Measurements from ENCODE around the gene SALL2. TPM values are rescaled to one million over a fixed set of nuclear protein-coding genes. Genes with fewer than 3 reads are reported as not detected.

Gene SALL2
- total RNA-seq, 1 experiment from 2014 or later = 10.9 TPM

GRCh38 chr14:21476523-21476924 is 49.6 kb downstream of the SALL2 start:
- intact Hi-C loops (cut with micrococcal nuclease; ENCODE audit: unreplicated experiment) = loop anchor here (5.0 kb wide), 1 partner anchor 94 kb away; the partner anchor contains the start of gene SUPT16H
- no peaks in the 10 kb centered on the region for H3K9me3 ChIP-seq
- H3K4me3 ChIP-seq (ENCODE audit: low read depth, low read length) = peak overlapping the region; percentile 83
- no peaks in the 10 kb centered on the region for H3K27me3 ChIP-seq (replicated peaks; ENCODE audit: control insufficient read depth, insufficient read depth, low read length)
- Mint-ChIP-seq H3K27me3 (ENCODE audit: insufficient read depth, unreplicated experiment) (no peaks in the 10 kb centered on the region), H3K36me3 (ENCODE audit: insufficient read depth, unreplicated experiment) (peaks cover 37% of the 10 kb centered on the region), H3K27ac (ENCODE audit: unreplicated experiment) (peak overlapping the region; percentile 97), H3K4me1 (ENCODE audit: low read depth, unreplicated experiment) (no peaks in the 10 kb centered on the region), H3K9me3 (ENCODE audit: unreplicated experiment) (no peaks in the 10 kb centered on the region), H3K4me3 (ENCODE audit: unreplicated experiment) (peak overlapping the region; percentile 97)
- no TSS peak for BruUV-seq (replicated peaks)
- TF ChIP-seq CTCF (IDR thresholded peaks at IDR 0.05; ENCODE audit: insufficient read depth in 1 of 2, low read depth in 1 of 2, low read length in 1 of 2, severe bottlenecking in 1 of 2, unreplicated experiment in 1 of 2) = no peak
- H3K4me1 ChIP-seq = peaks cover 3% of the 10 kb centered on the region; the same call in 1 of the 2 replicates
- DNase-seq = no peak
- ChIA-PET POLR2A (interaction anchor here (0.5 to 1.7 kb wide), 12 partner anchors 9 to 376 kb away, joined by 3 to 17 read pairs (median 4); partner anchors contain the start of genes CHD8, METTL3, SALL2 and SUPT16H), CTCF (interaction anchor here (0.5 to 2.6 kb wide), 8 partner anchors 10 to 687 kb away, joined by 3 to 16 read pairs (median 4); partner anchors contain the start of genes CHD8, METTL3 and SUPT16H)
- H3K36me3 ChIP-seq (ENCODE audit: control insufficient read depth, insufficient read depth, low read length) = no peaks in the 10 kb centered on the region

DNA sequence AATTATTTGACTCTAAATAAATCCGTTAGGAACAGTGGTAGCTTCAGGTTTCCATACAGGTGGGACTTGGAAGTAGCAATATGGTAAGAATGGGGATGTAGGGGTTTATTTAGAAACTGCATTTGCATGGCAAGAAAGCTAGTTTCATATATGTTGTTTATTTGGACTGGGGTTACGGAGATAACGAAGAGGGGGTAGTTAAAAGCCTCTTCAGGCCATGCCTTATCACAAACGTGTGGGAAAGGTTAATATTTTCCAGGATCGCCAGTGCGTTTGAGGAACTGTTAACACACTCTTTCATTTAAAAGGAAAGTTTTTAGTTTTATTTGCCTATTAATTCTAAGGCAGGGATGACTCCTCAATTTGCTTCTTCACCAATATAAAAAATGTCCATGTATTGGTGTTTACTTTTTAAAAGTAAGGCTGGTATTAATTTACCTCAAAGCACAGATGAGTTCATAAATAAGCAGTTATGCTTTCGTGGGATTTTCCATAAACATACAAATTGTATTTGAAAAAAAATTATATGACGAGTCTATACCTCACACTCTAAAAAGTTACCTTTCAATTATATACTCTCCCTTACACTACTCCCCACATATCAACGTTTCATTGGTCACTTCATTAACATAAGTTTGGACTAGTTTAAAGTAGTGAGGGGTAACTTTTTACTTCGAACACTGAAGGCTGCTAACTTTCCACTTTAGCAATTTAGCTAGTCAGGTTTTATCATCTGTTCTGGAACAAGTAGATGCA is 50.2 kb downstream of the SALL2 start:
- BruUV-seq (replicated peaks) = TSS peak; percentile 77
- ChIA-PET POLR2A (interaction anchor here (1.0 to 1.5 kb wide), 4 partner anchors 9 to 92 kb away, joined by 4 to 17 read pairs (median 6); partner anchors contain the start of genes CHD8, SALL2 and SUPT16H), CTCF (interaction anchor here (0.7 to 2.6 kb wide), 6 partner anchors 20 to 92 kb away, joined by 3 to 16 read pairs (median 6); partner anchors contain the start of genes CHD8, METTL3 and SUPT16H)
- H3K36me3 Mint-ChIP-seq (ENCODE audit: insufficient read depth, unreplicated experiment) = peaks cover 32% of the 10 kb centered on the region
- H3K4me1 Mint-ChIP-seq (ENCODE audit: low read depth, unreplicated experiment) = no peaks in the 10 kb centered on the region
- H3K9me3 ChIP-seq = no peaks in the 10 kb centered on the region
- no peaks in the 10 kb centered on the region for H3K27me3 Mint-ChIP-seq (ENCODE audit: insufficient read depth, unreplicated experiment)
- H3K4me1 ChIP-seq = peaks cover 3% of the 10 kb centered on the region; the same call in 1 of the 2 replicates
- TF ChIP-seq CTCF (IDR thresholded peaks at IDR 0.05; ENCODE audit: insufficient read depth in 1 of 2, low read depth in 1 of 2, low read length in 1 of 2, severe bottlenecking in 1 of 2, unreplicated experiment in 1 of 2) = no peak
- H3K4me3 ChIP-seq (ENCODE audit: low read depth, low read length) = peak overlapping the region; percentile 83
- peak overlapping the region; percentile 97 for H3K4me3 Mint-ChIP-seq (ENCODE audit: unreplicated experiment)
- H3K9me3 Mint-ChIP-seq (ENCODE audit: unreplicated experiment) = no peaks in the 10 kb centered on the region
- no peaks in the 10 kb centered on the region for H3K36me3 ChIP-seq (ENCODE audit: control insufficient read depth, insufficient read depth, low read length)
- no peaks in the 10 kb centered on the region for H3K27me3 ChIP-seq (replicated peaks; ENCODE audit: control insufficient read depth, insufficient read depth, low read length)
- intact Hi-C loops (cut with micrococcal nuclease; ENCODE audit: unreplicated experiment) = loop anchor here (5.0 kb wide), 1 partner anchor 94 kb away; the partner anchor contains the start of gene SUPT16H
- H3K27ac Mint-ChIP-seq (ENCODE audit: unreplicated experiment) = peak overlapping the region; percentile 97
- DNase-seq = no peak

Other genes starting within 250 kb of the SALL2 start
- gene RPGRIP1, start 246.3 kb downstream of the SALL2 start, total RNA-seq (2022) = 0.12 TPM in 1 of 2 replicates, not detected in the other
- 114 and 118 TPM in 2 replicates for gene SUPT16H, start 142.3 kb downstream of the SALL2 start, total RNA-seq (2022)
- 84.9 and 89.8 TPM in 2 replicates for gene CHD8, start 70.2 kb downstream of the SALL2 start, total RNA-seq (2022)
- gene RAB2B, start 49.4 kb downstream of the SALL2 start, total RNA-seq (2022) = 18.8 and 20.9 TPM in 2 replicates
- gene TOX4, start 49.2 kb downstream of the SALL2 start, total RNA-seq (2022) = 76.6 and 78.8 TPM in 2 replicates
- gene METTL3, start 15.0 kb downstream of the SALL2 start, total RNA-seq (2022) = 40.1 and 43.8 TPM in 2 replicates
- gene OR10G3, start 53.7 kb upstream of the SALL2 start, total RNA-seq (2022) = not detected in 2 replicates
- gene OR10G2, start 108.6 kb upstream of the SALL2 start, total RNA-seq (2022) = not detected in 2 replicates
- gene OR4E2, start 127.5 kb upstream of the SALL2 start, total RNA-seq (2022) = not detected in 2 replicates
- 0.23 TPM in 1 of 2 replicates, not detected in the other for gene OR4E1, start 147.5 kb upstream of the SALL2 start, total RNA-seq (2022)